Measurements from ENCODE around the gene PRRX1.

The PRRX1 gene

GRCh38 chr1:170680428-170680827 lies 16.5 kb downstream of the PRRX1 start:
- Histone ChIP-seq H3K56ac (ENCODE audit: low read length) (no peak overlapping the region), H3K4me1 (ENCODE audit: control insufficient read depth, low read depth, low read length) (no peaks in the 10 kb centered on the region), H2BK15ac (replicated peaks; ENCODE audit: low read depth) (no peak overlapping the region), H3K79me2 (ENCODE audit: control insufficient read depth, insufficient read depth, low read length) (no peaks in the 10 kb centered on the region), H4K8ac (ENCODE audit: low read depth, low read length) (no peak overlapping the region), H3K23ac (ENCODE audit: low read length) (no peak overlapping the region), H3K27ac (ENCODE audit: low read depth, low read length) (no peak overlapping the region), H3K4ac (ENCODE audit: low read depth, low read length) (no peak overlapping the region), H2BK120ac (ENCODE audit: low read depth, low read length) (no peak overlapping the region), H3K36me3 (ENCODE audit: control insufficient read depth, insufficient read depth, low read length) (no peaks in the 10 kb centered on the region), H3K18ac (ENCODE audit: low read length) (no peak overlapping the region), H3K9ac (ENCODE audit: low read length) (no peak overlapping the region), H2BK5ac (ENCODE audit: low read length) (no peak overlapping the region), H2AK5ac (ENCODE audit: low read length) (no peak overlapping the region), H3K27me3 (ENCODE audit: insufficient read depth, low read length, poor library complexity) (no peaks in the 10 kb centered on the region), H3K4me2 (ENCODE audit: low read length) (no peak overlapping the region), H3K79me1 (ENCODE audit: low read length) (no peaks in the 10 kb centered on the region), H4K5ac (ENCODE audit: low read length) (no peak overlapping the region), H3K4me3 (ENCODE audit: low read length) (no peak overlapping the region)
- WGBS (ENCODE audit: extremely low coverage, insufficient coverage, low lambda C conversion rate): no CpG with 5 or more reads among the region's 3 CpGs
- DNase-seq: no peak

- Histone ChIP-seq H3K4me3 (ENCODE audit: low read length) (no peak overlapping the region), H3K4ac (ENCODE audit: low read depth, low read length) (no peak overlapping the region), H3K9ac (ENCODE audit: low read length) (no peak overlapping the region), H2BK120ac (ENCODE audit: low read depth, low read length) (no peak overlapping the region), H3K79me1 (ENCODE audit: low read length) (no peaks in the 10 kb centered on the region), H3K27me3 (ENCODE audit: insufficient read depth, low read length, poor library complexity) (no peaks in the 10 kb centered on the region), H3K4me2 (ENCODE audit: low read length) (no peak overlapping the region), H3K36me3 (ENCODE audit: control insufficient read depth, insufficient read depth, low read length) (no peaks in the 10 kb centered on the region), H3K23ac (ENCODE audit: low read length) (no peak overlapping the region), H2BK5ac (ENCODE audit: low read length) (no peak overlapping the region), H3K18ac (ENCODE audit: low read length) (no peak overlapping the region), H3K4me1 (ENCODE audit: control insufficient read depth, low read depth, low read length) (no peaks in the 10 kb centered on the region), H4K8ac (ENCODE audit: low read depth, low read length) (no peak overlapping the region), H4K5ac (ENCODE audit: low read length) (no peak overlapping the region), H3K79me2 (ENCODE audit: control insufficient read depth, insufficient read depth, low read length) (no peaks in the 10 kb centered on the region), H3K56ac (ENCODE audit: low read length) (no peak overlapping the region), H2BK15ac (replicated peaks; ENCODE audit: low read depth) (no peak overlapping the region), H2AK5ac (ENCODE audit: low read length) (no peak overlapping the region), H3K27ac (ENCODE audit: low read depth, low read length) (no peak overlapping the region)
- WGBS (ENCODE audit: extremely low coverage, insufficient coverage, low lambda C conversion rate): no CpG with 5 or more reads among the region's 1 CpG
- DNase-seq: no peak
Measured at GRCh38 chr1:170682169-170682568, 18.2 kb downstream of the PRRX1 start.

- H3K79me2 ChIP-seq (ENCODE audit: control insufficient read depth, insufficient read depth, low read length): no peaks in the 10 kb centered on the region
- no peaks in the 10 kb centered on the region for H3K79me1 ChIP-seq (ENCODE audit: low read length)
- H2BK15ac ChIP-seq (replicated peaks; ENCODE audit: low read depth): no peak overlapping the region
- no CpG with 5 or more reads among the region's 1 CpG for WGBS (ENCODE audit: extremely low coverage, insufficient coverage, low lambda C conversion rate)
- no peaks in the 10 kb centered on the region for H3K4me1 ChIP-seq (ENCODE audit: control insufficient read depth, low read depth, low read length)
- no peak overlapping the region for H2AK5ac ChIP-seq (ENCODE audit: low read length)
- no peak overlapping the region for H2BK120ac ChIP-seq (ENCODE audit: low read depth, low read length)
- H3K4me3 ChIP-seq (ENCODE audit: low read length): no peak overlapping the region
- no peaks in the 10 kb centered on the region for H3K36me3 ChIP-seq (ENCODE audit: control insufficient read depth, insufficient read depth, low read length)
- H3K4me2 ChIP-seq (ENCODE audit: low read length): no peak overlapping the region
- DNase-seq: no peak
- H3K27ac ChIP-seq (ENCODE audit: low read depth, low read length): no peak overlapping the region
- H3K56ac ChIP-seq (ENCODE audit: low read length): no peak overlapping the region
- H3K18ac ChIP-seq (ENCODE audit: low read length): no peak overlapping the region
- no peak overlapping the region for H3K9ac ChIP-seq (ENCODE audit: low read length)
- no peak overlapping the region for H3K4ac ChIP-seq (ENCODE audit: low read depth, low read length)
- no peak overlapping the region for H3K23ac ChIP-seq (ENCODE audit: low read length)
- no peak overlapping the region for H4K8ac ChIP-seq (ENCODE audit: low read depth, low read length)
- no peaks in the 10 kb centered on the region for H3K27me3 ChIP-seq (ENCODE audit: insufficient read depth, low read length, poor library complexity)
- H4K5ac ChIP-seq (ENCODE audit: low read length): no peak overlapping the region
- no peak overlapping the region for H2BK5ac ChIP-seq (ENCODE audit: low read length)
Measured at GRCh38 chr1:170682809-170683208, 18.9 kb downstream of the PRRX1 start.

- Histone ChIP-seq H3K36me3 (ENCODE audit: control insufficient read depth, insufficient read depth, low read length) (no peaks in the 10 kb centered on the region), H4K5ac (ENCODE audit: low read length) (no peak overlapping the region), H3K56ac (ENCODE audit: low read length) (no peak overlapping the region), H3K27me3 (ENCODE audit: insufficient read depth, low read length, poor library complexity) (no peaks in the 10 kb centered on the region), H3K79me2 (ENCODE audit: control insufficient read depth, insufficient read depth, low read length) (no peaks in the 10 kb centered on the region), H2BK120ac (ENCODE audit: low read depth, low read length) (no peak overlapping the region), H4K8ac (ENCODE audit: low read depth, low read length) (no peak overlapping the region), H3K9ac (ENCODE audit: low read length) (no peak overlapping the region), H3K27ac (ENCODE audit: low read depth, low read length) (no peak overlapping the region), H3K4me2 (ENCODE audit: low read length) (no peak overlapping the region), H2BK5ac (ENCODE audit: low read length) (no peak overlapping the region), H3K4ac (ENCODE audit: low read depth, low read length) (no peak overlapping the region), H3K4me3 (ENCODE audit: low read length) (no peak overlapping the region), H3K4me1 (ENCODE audit: control insufficient read depth, low read depth, low read length) (no peaks in the 10 kb centered on the region), H3K79me1 (ENCODE audit: low read length) (no peaks in the 10 kb centered on the region), H2BK15ac (replicated peaks; ENCODE audit: low read depth) (no peak overlapping the region), H2AK5ac (ENCODE audit: low read length) (no peak overlapping the region), H3K23ac (ENCODE audit: low read length) (no peak overlapping the region), H3K18ac (ENCODE audit: low read length) (no peak overlapping the region)
- WGBS (ENCODE audit: extremely low coverage, insufficient coverage, low lambda C conversion rate): no CpG with 5 or more reads among the region's 4 CpGs
- no peak for DNase-seq
Measured at GRCh38 chr1:170685166-170685565, 21.2 kb downstream of the PRRX1 start.

GRCh38 chr1:170686291-170686690 lies 22.4 kb downstream of the PRRX1 start:
- Histone ChIP-seq H3K4me3 (ENCODE audit: low read length) (no peak overlapping the region), H3K18ac (ENCODE audit: low read length) (no peak overlapping the region), H3K79me2 (ENCODE audit: control insufficient read depth, insufficient read depth, low read length) (no peaks in the 10 kb centered on the region), H2BK15ac (replicated peaks; ENCODE audit: low read depth) (no peak overlapping the region), H3K56ac (ENCODE audit: low read length) (no peak overlapping the region), H2AK5ac (ENCODE audit: low read length) (no peak overlapping the region), H2BK120ac (ENCODE audit: low read depth, low read length) (no peak overlapping the region), H3K27me3 (ENCODE audit: insufficient read depth, low read length, poor library complexity) (no peaks in the 10 kb centered on the region), H3K4ac (ENCODE audit: low read depth, low read length) (no peak overlapping the region), H4K8ac (ENCODE audit: low read depth, low read length) (no peak overlapping the region), H3K79me1 (ENCODE audit: low read length) (no peaks in the 10 kb centered on the region), H4K5ac (ENCODE audit: low read length) (no peak overlapping the region), H3K9ac (ENCODE audit: low read length) (no peak overlapping the region), H3K4me1 (ENCODE audit: control insufficient read depth, low read depth, low read length) (no peaks in the 10 kb centered on the region), H2BK5ac (ENCODE audit: low read length) (no peak overlapping the region), H3K23ac (ENCODE audit: low read length) (no peak overlapping the region), H3K4me2 (ENCODE audit: low read length) (no peak overlapping the region), H3K27ac (ENCODE audit: low read depth, low read length) (no peak overlapping the region), H3K36me3 (ENCODE audit: control insufficient read depth, insufficient read depth, low read length) (no peaks in the 10 kb centered on the region)
- no CpG with 5 or more reads among the region's 8 CpGs for WGBS (ENCODE audit: extremely low coverage, insufficient coverage, low lambda C conversion rate)
- no peak for DNase-seq

GRCh38 chr1:170687621-170688020 lies 23.7 kb downstream of the PRRX1 start:
- H4K8ac ChIP-seq (ENCODE audit: low read depth, low read length): no peak overlapping the region

More at GRCh38 chr1:170687621-170688020, 23.7 kb downstream of the PRRX1 start:
- no peak overlapping the region for H2AK5ac ChIP-seq (ENCODE audit: low read length)
- H3K9ac ChIP-seq (ENCODE audit: low read length): no peak overlapping the region
- H3K4ac ChIP-seq (ENCODE audit: low read depth, low read length): no peak overlapping the region
- H3K36me3 ChIP-seq (ENCODE audit: control insufficient read depth, insufficient read depth, low read length): no peaks in the 10 kb centered on the region
- H3K27ac ChIP-seq (ENCODE audit: low read depth, low read length): no peak overlapping the region
- no peaks in the 10 kb centered on the region for H3K27me3 ChIP-seq (ENCODE audit: insufficient read depth, low read length, poor library complexity)
- H3K23ac ChIP-seq (ENCODE audit: low read length): no peak overlapping the region
- no peak overlapping the region for H4K5ac ChIP-seq (ENCODE audit: low read length)
- no peak for DNase-seq
- H3K4me2 ChIP-seq (ENCODE audit: low read length): no peak overlapping the region
- H2BK5ac ChIP-seq (ENCODE audit: low read length): no peak overlapping the region
- no peaks in the 10 kb centered on the region for H3K4me1 ChIP-seq (ENCODE audit: control insufficient read depth, low read depth, low read length)
- no peak overlapping the region for H3K4me3 ChIP-seq (ENCODE audit: low read length)
- H3K79me1 ChIP-seq (ENCODE audit: low read length): no peaks in the 10 kb centered on the region
- no peak overlapping the region for H2BK15ac ChIP-seq (replicated peaks; ENCODE audit: low read depth)
- no CpG with 5 or more reads among the region's 4 CpGs for WGBS (ENCODE audit: extremely low coverage, insufficient coverage, low lambda C conversion rate)
- no peak overlapping the region for H3K18ac ChIP-seq (ENCODE audit: low read length)
- no peak overlapping the region for H3K56ac ChIP-seq (ENCODE audit: low read length)
- H2BK120ac ChIP-seq (ENCODE audit: low read depth, low read length): no peak overlapping the region
- no peaks in the 10 kb centered on the region for H3K79me2 ChIP-seq (ENCODE audit: control insufficient read depth, insufficient read depth, low read length)
